Posterior vena cava (tissue), 2 donors: ENCODE data around the gene TRIM8. TPM values are rescaled to one million over a fixed set of nuclear protein-coding genes. Genes with fewer than 3 reads are reported as not detected.

Experiments used
- total RNA-seq, 2 donors: library from RNA; stranded (reverse); fragmentation: NEBNext Ultra II Directional; extraction: Animal tissue kit (Norgen Biotek cat#: 25700); gene quantifications; one replicate each; pipeline ENCODE4 v1.2.1, GENCODE V29; 2021
- donor health status: DM: yes; HTN: yes; CAD: no.
- donor health status: DM: yes; HTN: yes; CAD: no.

The TRIM8 gene
- total RNA-seq, 2 donors from 2014 or later: 122 to 125 TPM

Other genes with a start within 250 kb of the TRIM8 start
- 10 to 100 TPM; 21.5 to 44.7 TPM for gene NFKB2, start 248.8 kb upstream of the TRIM8 start, total RNA-seq
- under 1 TPM; 0.24 to 0.83 TPM for gene PSD, start 225.7 kb upstream of the TRIM8 start, total RNA-seq
- 10 to 100 TPM; 10.8 to 12.4 TPM for gene FBXL15, start 223.6 kb upstream of the TRIM8 start, total RNA-seq
- gene CUEDC2, start 211.9 kb upstream of the TRIM8 start, total RNA-seq: 10 to 100 TPM; 35.7 to 40.9 TPM
- gene C10orf95, start 192.9 kb upstream of the TRIM8 start, total RNA-seq: not detected
- 100 to 1,000 TPM; 102 to 107 TPM for gene ACTR1A, start 141.8 kb upstream of the TRIM8 start, total RNA-seq
- 10 to 100 TPM; 10.4 to 11.3 TPM for gene SUFU, start 140.5 kb upstream of the TRIM8 start, total RNA-seq
- 10 to 100 TPM in 1 of 2 donors, 1 to 10 TPM in 1; 9.7 to 11.6 TPM for gene ARL3, start 69.9 kb downstream of the TRIM8 start, total RNA-seq
- 1 to 10 TPM; 2.4 to 6.5 TPM for gene SFXN2, start 70.2 kb downstream of the TRIM8 start, total RNA-seq
- 10 to 100 TPM; 61.4 to 62.7 TPM for gene WBP1L, start 99.5 kb downstream of the TRIM8 start, total RNA-seq
- 1 to 10 TPM in 1 of 2 donors, not detected in 1; 1.6 TPM for gene CYP17A1, start 192.9 kb downstream of the TRIM8 start, total RNA-seq
- 10 to 100 TPM; 17.1 to 20.0 TPM for gene BORCS7, start 209.8 kb downstream of the TRIM8 start, total RNA-seq
- gene AS3MT, start 225.0 kb downstream of the TRIM8 start, total RNA-seq: 1 to 10 TPM in 1 of 2 donors, under 1 TPM in 1; 0.65 to 1.2 TPM